K562 (cell line): Measurements from ENCODE around the gene ARHGAP33. TPM values are rescaled to one million over a fixed set of nuclear protein-coding genes. Genes with fewer than 3 reads are reported as not detected.

Source experiments
- CBX8 ChIP-seq: fragments of 200-600 bp; sonication (generic); IDR thresholded peaks from 2 replicates; pipeline ENCODE4 v1.6.1; 2012; ENCODE audit warnings: borderline replicate concordance, mixed run types, low read depth, mild to moderate bottlenecking, moderate library complexity, mixed read lengths, low read length, control low read depth, inconsistent platforms; ENCODE audit not compliant: poor library complexity, severe bottlenecking; ENCODE audit errors: extremely low read depth
- CREB3 ChIP-seq: fragments of 450-650 bp; conservative IDR thresholded peaks from 2 replicates; pipeline ENCODE4 v1.6.1; 2016; ENCODE audit warnings: missing genetic modification characterization, low read depth, mild to moderate bottlenecking, missing compliant biosample characterization, moderate library complexity
- ERF ChIP-seq: fragments of 450-650 bp; formaldehyde crosslinking; IDR thresholded peaks from 2 replicates; pipeline ENCODE4 v1.4.0; 2020; ENCODE audit warnings: mild to moderate bottlenecking, mixed read lengths
- HDAC8 ChIP-seq: fragments of 450-650 bp; IDR thresholded peaks from 2 replicates; pipeline ENCODE4 v1.6.1; 2016; ENCODE audit warnings: mild to moderate bottlenecking, missing genetic modification characterization, moderate library complexity, missing compliant biosample characterization
- PML ChIP-seq: IDR thresholded peaks from 2 replicates; pipeline ENCODE4 v1.6.1; 2012; ENCODE audit warnings: low read length, inconsistent platforms
- PRDM10 ChIP-seq: fragments of 450-650 bp; IDR thresholded peaks from 2 replicates; pipeline ENCODE4 v1.6.1; 2018; ENCODE audit not compliant: partially characterized antibody
- PTRF ChIP-seq: fragments of 450-650 bp; IDR thresholded peaks from 2 replicates; pipeline ENCODE4 v1.6.1; 2016; ENCODE audit warnings: mild to moderate bottlenecking, missing genetic modification characterization, missing compliant biosample characterization
- SIN3A ChIP-seq, 2 experiments: fragments of 150-350 bp in 1 of 2; IDR thresholded peaks; 2 replicates each; pipeline ENCODE4 v1.6.1; 2011 to 2016; ENCODE audit warnings: borderline replicate concordance in 2 of 2, low read depth in 2 of 2, low read length in 2 of 2, mild to moderate bottlenecking in 2 of 2, moderate library complexity in 2 of 2; ENCODE audit not compliant: control insufficient read depth in 1 of 2
- SMAD2 ChIP-seq: fragments of 150-350 bp; IDR thresholded peaks from 2 replicates; pipeline ENCODE4 v1.6.1; 2014; ENCODE audit warnings: low read depth, mild to moderate bottlenecking, low read length
- SMARCE1 ChIP-seq: fragments of 450-650 bp; IDR thresholded peaks from 2 replicates; pipeline ENCODE4 v1.7.1; 2016; ENCODE audit warnings: mild to moderate bottlenecking
- STAT6 ChIP-seq: sonication (generic); formaldehyde crosslinking; IDR thresholded peaks from 2 replicates; pipeline ENCODE4 v1.8.1; 2023; ENCODE audit warnings: mild to moderate bottlenecking, missing genetic modification reagents
- USF2 ChIP-seq: sonication (generic); formaldehyde crosslinking; IDR thresholded peaks from 2 replicates; pipeline ENCODE4 v1.5.0; 2020; ENCODE audit warnings: missing genetic modification reagents
- ZNF592 ChIP-seq: fragments of 450-650 bp; IDR thresholded peaks from 2 replicates; pipeline ENCODE4 v1.6.1; 2017; ENCODE audit warnings: antibody characterized with exemption, mild to moderate bottlenecking
- polyA plus RNA-seq, 8 experiments: library from polyadenylated mRNA; depleted of rRNA in 4 of 8; stranded (reverse) in 5 of 8; unstranded in 3 of 8; fragments of >200 nt; fragmentation: Nextera tagmentation in 2 of 8; fragmentation: Illumina TruSeq in 1 of 8; extraction: Ambion mirVana in 2 of 8; extraction: Trizol in 1 of 8; gene quantifications; 2 replicates each; pipeline versions ENCODE4 v1.2.1 to v1.2.3, GENCODE V29; 2011 to 2014; ENCODE audit warnings: inconsistent platforms in 1 of 8, missing spikeins in 1 of 8
- total RNA-seq, 7 experiments: library from RNA; depleted of rRNA in 6 of 7; stranded (reverse); fragments of >200 nt in 6 of 7; fragmentation: Illumina TruSeq in 2 of 7; extraction: Trizol in 2 of 7; gene quantifications; 2 replicates each; pipeline versions ENCODE4 v1.2.1 to v1.2.3, GENCODE V29; 2011 to 2021; ENCODE audit warnings: low replicate concordance in 1 of 7

ARHGAP33 gene
- total and polyA plus RNA-seq, 9 of the 15 experiments (the other 6 are each of a cell fraction or from before 2014, with no cell fraction given): 0.06 to 26.6 (median 1.6) TPM; not detected in 1

GRCh38 chr19:35775298-35776101 is at the start of gene ARHGAP33 (continued):
- TF ChIP-seq ZNF592 (no peak), SMARCE1 (no peak), HDAC8 (tag) (no peak), PML (no peak), SMAD2 (no peak), CBX8 (no peak), CREB3 (tag) (no peak), ERF (no peak), USF2 (CRISPR knock-in tag) (no peak), STAT6 (no peak), PTRF (tag) (no peak), SIN3A (IDR thresholded peaks at IDR 0.05; ENCODE audit: borderline replicate concordance in 2 of 2, control insufficient read depth in 1 of 2, low read depth in 2 of 2, low read length in 2 of 2) (peak; percentile 83 to 84; a peak in 2 of 4 replicates), PRDM10 (no peak)
